Caco-2 (cell line): ENCODE data around the gene IP6K3. TPM values are rescaled to one million over a fixed set of nuclear protein-coding genes. Genes with fewer than 3 reads are reported as not detected.

ENCODE experiments used
- BruUV-seq: library from RNA; stranded (reverse); fragments of 400-500 nt; replicated peaks from 2 replicates; lab custom pipeline; 2021; lab: Mats Ljungman, UMichigan
- CTCF ChIA-PET: fragments of 300-600 bp; sonication (Branson Sonifier 250); formaldehyde crosslinking; loops from one replicate; lab custom pipeline; 2022; ENCODE audit warnings: antibody characterized with exemption; lab: Charles Lee
- POLR2A ChIA-PET: fragments of 300-600 bp; sonication (Branson Sonifier 250); formaldehyde crosslinking; loops from one replicate; lab custom pipeline; 2022; ENCODE audit warnings: antibody characterized with exemption; lab: Charles Lee
- DNase-seq, 2 experiments: peaks; one replicate each; pipeline versions ENCODE4 v3.0.0 to v3.0.0-alpha.2; 2020 to 2022
- H3K27me3 ChIP-seq: replicated peaks from 2 replicates; pipeline ENCODE4 v1.6.0; 2011; ENCODE audit warnings: low read length; ENCODE audit not compliant: control insufficient read depth, insufficient read depth
- H3K36me3 ChIP-seq: 2 replicates; pipeline ENCODE4 v1.5.1; 2011; ENCODE audit warnings: low read length; ENCODE audit not compliant: control insufficient read depth, insufficient read depth
- H3K4me1 ChIP-seq: fragments of 250-450 bp; sonication (Bioruptor Pico); 2 replicates; pipeline ENCODE4 v1.5.1; 2020; ENCODE audit warnings: mild to moderate bottlenecking
- H3K4me3 ChIP-seq: 2 replicates; pipeline ENCODE4 v1.5.1; 2011; ENCODE audit warnings: low read depth, mild to moderate bottlenecking, control low read depth, low read length
- H3K9me3 ChIP-seq: fragments of 250-450 bp; sonication (Bioruptor Pico); 2 replicates; pipeline ENCODE4 v1.5.1; 2020; ENCODE audit warnings: mild to moderate bottlenecking, moderate library complexity
- H3K27ac Mint-ChIP-seq: one replicate; pipeline ENCODE4 v1.8.0; 2022; ENCODE audit warnings: mixed read lengths; ENCODE audit not compliant: unreplicated experiment
- H3K27me3 Mint-ChIP-seq: one replicate; pipeline ENCODE4 v1.8.0; 2022; ENCODE audit warnings: mixed read lengths; ENCODE audit not compliant: insufficient read depth, unreplicated experiment
- H3K36me3 Mint-ChIP-seq: one replicate; pipeline ENCODE4 v1.8.0; 2022; ENCODE audit warnings: mild to moderate bottlenecking, mixed read lengths; ENCODE audit not compliant: insufficient read depth, unreplicated experiment
- H3K4me1 Mint-ChIP-seq: one replicate; pipeline ENCODE4 v1.8.0; 2022; ENCODE audit warnings: low read depth, mixed read lengths; ENCODE audit not compliant: unreplicated experiment
- H3K4me3 Mint-ChIP-seq: one replicate; pipeline ENCODE4 v1.8.0; 2022; ENCODE audit warnings: mild to moderate bottlenecking, moderate library complexity, mixed read lengths; ENCODE audit not compliant: unreplicated experiment
- H3K9me3 Mint-ChIP-seq: one replicate; pipeline ENCODE4 v1.8.0; 2022; ENCODE audit warnings: mixed read lengths; ENCODE audit not compliant: unreplicated experiment
- intact Hi-C: fragments of 100-400 bp; cut with micrococcal nuclease; formaldehyde crosslinking; loops from one replicate; pipeline ENCODE4 v1.10.0; 2022; ENCODE audit not compliant: unreplicated experiment
- total RNA-seq: library from RNA; stranded (reverse); gene quantifications from 2 replicates; pipeline ENCODE4 v1.2.3, GENCODE V29; 2022
- TF ChIP-seq, protein P1 (sequence below), 2 experiments: fragments of 200-600 bp in 1 of 2; IDR thresholded peaks; 1 replicate in 1 of 2; 2 replicates in 1 of 2; pipeline versions ENCODE4 v1.5.1 to v1.8.0; 2011 to 2022; ENCODE audit warnings: antibody characterized with exemption in 1 of 2, control low read depth in 1 of 2, inconsistent platforms in 1 of 2, low read depth in 1 of 2, low read length in 1 of 2, mild to moderate bottlenecking in 1 of 2, moderate library complexity in 1 of 2; ENCODE audit not compliant: insufficient read depth in 1 of 2, severe bottlenecking in 1 of 2, unreplicated experiment in 1 of 2

Gene IP6K3
- total RNA-seq, 1 experiment from 2014 or later: 0.45 TPM

GRCh38 chr6:33713786-33714185 lies 32.9 kb downstream of the IP6K3 start:
- no peaks in the 10 kb centered on the region for H3K9me3 ChIP-seq
- ChIA-PET POLR2A (no interaction called here), CTCF (no interaction called here)
- H3K27me3 Mint-ChIP-seq: no peaks in the 10 kb centered on the region
- intact Hi-C loops: no loop called here
- H3K4me1 ChIP-seq: peaks cover 23% of the 10 kb centered on the region
- DNase-seq: no peak
- H3K4me1 Mint-ChIP-seq: peaks cover 19% of the 10 kb centered on the region
- no peaks in the 10 kb centered on the region for H3K27me3 ChIP-seq
- H3K36me3 ChIP-seq: no peaks in the 10 kb centered on the region; the same call in 1 of the 2 replicates
- H3K4me3 Mint-ChIP-seq: no peak overlapping the region
- no peak overlapping the region for H3K27ac Mint-ChIP-seq
- TF ChIP-seq, protein P1, sequence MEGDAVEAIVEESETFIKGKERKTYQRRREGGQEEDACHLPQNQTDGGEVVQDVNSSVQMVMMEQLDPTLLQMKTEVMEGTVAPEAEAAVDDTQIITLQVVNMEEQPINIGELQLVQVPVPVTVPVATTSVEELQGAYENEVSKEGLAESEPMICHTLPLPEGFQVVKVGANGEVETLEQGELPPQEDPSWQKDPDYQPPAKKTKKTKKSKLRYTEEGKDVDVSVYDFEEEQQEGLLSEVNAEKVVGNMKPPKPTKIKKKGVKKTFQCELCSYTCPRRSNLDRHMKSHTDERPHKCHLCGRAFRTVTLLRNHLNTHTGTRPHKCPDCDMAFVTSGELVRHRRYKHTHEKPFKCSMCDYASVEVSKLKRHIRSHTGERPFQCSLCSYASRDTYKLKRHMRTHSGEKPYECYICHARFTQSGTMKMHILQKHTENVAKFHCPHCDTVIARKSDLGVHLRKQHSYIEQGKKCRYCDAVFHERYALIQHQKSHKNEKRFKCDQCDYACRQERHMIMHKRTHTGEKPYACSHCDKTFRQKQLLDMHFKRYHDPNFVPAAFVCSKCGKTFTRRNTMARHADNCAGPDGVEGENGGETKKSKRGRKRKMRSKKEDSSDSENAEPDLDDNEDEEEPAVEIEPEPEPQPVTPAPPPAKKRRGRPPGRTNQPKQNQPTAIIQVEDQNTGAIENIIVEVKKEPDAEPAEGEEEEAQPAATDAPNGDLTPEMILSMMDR (IDR thresholded peaks at IDR 0.05; ENCODE audit: insufficient read depth in 1 of 2, low read depth in 1 of 2, low read length in 1 of 2, severe bottlenecking in 1 of 2, unreplicated experiment in 1 of 2): no peak
- no peaks in the 10 kb centered on the region for H3K9me3 Mint-ChIP-seq
- BruUV-seq: no TSS peak
- H3K4me3 ChIP-seq: no peak overlapping the region
- H3K36me3 Mint-ChIP-seq: peaks cover 30% of the 10 kb centered on the region

DNA sequence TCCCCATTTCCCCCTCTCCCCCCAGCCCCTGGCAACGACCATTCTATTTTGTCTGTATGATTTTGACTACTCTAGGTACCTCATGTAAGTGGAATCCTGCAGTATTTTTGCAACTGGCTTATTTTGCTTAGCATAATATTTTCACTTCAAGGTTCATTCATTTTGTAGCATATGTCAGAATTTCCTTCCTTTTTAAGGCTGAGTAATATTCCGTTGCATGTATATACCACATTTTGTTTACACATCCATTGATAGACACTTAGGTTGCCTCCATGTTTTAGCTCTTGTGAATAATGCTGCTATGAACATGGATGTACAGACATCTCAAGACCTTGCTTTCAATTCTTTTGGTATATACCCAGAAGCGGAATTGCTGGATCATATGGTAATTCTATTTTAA lies 33.8 kb downstream of the IP6K3 start:
- ChIA-PET POLR2A (no interaction called here), CTCF (no interaction called here)
- TF ChIP-seq, protein P1 (IDR thresholded peaks at IDR 0.05; ENCODE audit: insufficient read depth in 1 of 2, low read depth in 1 of 2, low read length in 1 of 2, severe bottlenecking in 1 of 2, unreplicated experiment in 1 of 2): no peak
- no peak overlapping the region for H3K27ac Mint-ChIP-seq
- BruUV-seq: no TSS peak
- DNase-seq: no peak
- no peaks in the 10 kb centered on the region for H3K27me3 ChIP-seq
- peaks cover 19% of the 10 kb centered on the region for H3K4me1 Mint-ChIP-seq
- H3K4me1 ChIP-seq: peaks cover 23% of the 10 kb centered on the region
- no peaks in the 10 kb centered on the region; the same call in none of the 2 replicates for H3K36me3 ChIP-seq
- no peak overlapping the region for H3K4me3 ChIP-seq
- no peaks in the 10 kb centered on the region for H3K9me3 Mint-ChIP-seq
- H3K27me3 Mint-ChIP-seq: no peaks in the 10 kb centered on the region
- no peaks in the 10 kb centered on the region for H3K9me3 ChIP-seq
- H3K36me3 Mint-ChIP-seq: peaks cover 31% of the 10 kb centered on the region
- H3K4me3 Mint-ChIP-seq: no peak overlapping the region
- intact Hi-C loops: no loop called here

- H3K9me3 Mint-ChIP-seq: no peaks in the 10 kb centered on the region
- Histone ChIP-seq H3K4me1 (peaks cover 15% of the 10 kb centered on the region), H3K27me3 (no peaks in the 10 kb centered on the region), H3K9me3 (no peaks in the 10 kb centered on the region), H3K36me3 (no peaks in the 10 kb centered on the region; the same call in none of the 2 replicates), H3K4me3 (peak within 1 kb of the TSS; percentile 68)
- peaks cover 14% of the 10 kb centered on the region for H3K4me1 Mint-ChIP-seq
- intact Hi-C loops: loop anchor here (1.0 kb wide), 3 partner anchors 33 to 77 kb away; no protein-coding TSS in a partner anchor
- TF ChIP-seq, protein P1 (IDR thresholded peaks at IDR 0.05; ENCODE audit: insufficient read depth in 1 of 2, low read depth in 1 of 2, low read length in 1 of 2, severe bottlenecking in 1 of 2, unreplicated experiment in 1 of 2): peak; percentile 41 to 83
- no peaks in the 10 kb centered on the region for H3K27me3 Mint-ChIP-seq
- ChIA-PET POLR2A (interaction anchor here (0.5 to 1.9 kb wide), 31 partner anchors 11 to 1782 kb away, joined by 3 to 15 read pairs (median 4); partner anchors contain the start of genes BAK1, LEMD2 and ZBTB9), CTCF (interaction anchor here (0.5 to 2.0 kb wide), 41 partner anchors 10 to 594 kb away, joined by 3 to 40 read pairs (median 5); partner anchors contain the start of genes BAK1, ITPR3 and ZBTB9)
- peaks cover 31% of the 10 kb centered on the region for H3K36me3 Mint-ChIP-seq
- peak within 1 kb of the TSS; percentile 93 for H3K4me3 Mint-ChIP-seq
- H3K27ac Mint-ChIP-seq: peak within 1 kb of the TSS; percentile 100
- peak; percentile 95 to 96 for DNase-seq
- TSS peak; percentile 72 for BruUV-seq
These were observed 35.3 kb downstream of the IP6K3 start, which contains the start of gene UQCC2 for GRCh38 chr6:33711140-33712129. Gene UQCC2 (minus strand): TSS chr6:33711700. CDS start chr6:33711686, 14 bp downstream.
